Fibroblast of lung (primary cell): ENCODE data around the gene ADAMTS17. TPM values are rescaled to one million over a fixed set of nuclear protein-coding genes. Genes with fewer than 3 reads are reported as not detected.

Source experiments
- DNase-seq, 2 donors: peaks; one replicate each; pipeline versions ENCODE4 v3.0.0 to v3.0.0-alpha.2; 2010; ENCODE audit warnings: low read depth in 2 of 2
- H2AFZ ChIP-seq: 2 replicates; pipeline ENCODE4 v1.5.1; 2012; ENCODE audit warnings: low read length, control low read depth, inconsistent platforms
- H3K27ac ChIP-seq: 2 replicates; pipeline ENCODE4 v1.5.1; 2011; ENCODE audit warnings: low read length, control low read depth; ENCODE audit not compliant: insufficient read depth
- H3K27me3 ChIP-seq: 2 replicates; pipeline ENCODE4 v1.5.1; 2011; ENCODE audit warnings: mild to moderate bottlenecking, low read length; ENCODE audit not compliant: control insufficient read depth, insufficient read depth
- H3K36me3 ChIP-seq: 2 replicates; pipeline ENCODE4 v1.5.1; 2011; ENCODE audit warnings: low read length; ENCODE audit not compliant: control insufficient read depth, insufficient read depth
- H3K4me1 ChIP-seq: 2 replicates; pipeline ENCODE4 v1.5.1; 2011; ENCODE audit warnings: low read length; ENCODE audit not compliant: control insufficient read depth, insufficient read depth; ENCODE audit errors: extremely low read depth
- H3K4me2 ChIP-seq: 2 replicates; pipeline ENCODE4 v1.5.1; 2011; ENCODE audit warnings: low read length, control low read depth; ENCODE audit not compliant: insufficient read depth; ENCODE audit errors: extremely low read depth
- H3K4me3 ChIP-seq, 4 experiments: fragments of 200-600 bp in 1 of 4; sonication (generic) in 1 of 4; replicated peaks in 1 of 4; 2 replicates each; pipeline ENCODE4 v1.5.1; 2011 to 2016; ENCODE audit warnings: low read length in 4 of 4, low read depth in 3 of 4, mild to moderate bottlenecking in 3 of 4, control low read depth in 2 of 4, inconsistent platforms in 1 of 4, mixed read lengths in 1 of 4; ENCODE audit not compliant: insufficient read depth in 1 of 4; ENCODE audit errors: control extremely low read depth in 1 of 4
- H3K79me2 ChIP-seq: 2 replicates; pipeline ENCODE4 v1.5.1; 2012; ENCODE audit warnings: mild to moderate bottlenecking, low read length, inconsistent platforms; ENCODE audit not compliant: control insufficient read depth, insufficient read depth
- H3K9ac ChIP-seq: 2 replicates; pipeline ENCODE4 v1.5.1; 2011; ENCODE audit warnings: mild to moderate bottlenecking, low read length, control low read depth; ENCODE audit not compliant: insufficient read depth
- H3K9me3 ChIP-seq: 2 replicates; pipeline ENCODE4 v1.5.1; 2012; ENCODE audit warnings: low read depth, low read length; ENCODE audit not compliant: control insufficient read depth, insufficient read depth
- H4K20me1 ChIP-seq: 2 replicates; pipeline ENCODE4 v1.5.1; 2011; ENCODE audit warnings: low read length; ENCODE audit not compliant: control insufficient read depth, insufficient read depth; ENCODE audit errors: extremely low read depth
- EZH2 ChIP-seq: IDR thresholded peaks from 2 replicates; pipeline ENCODE4 v1.5.1; 2012; ENCODE audit warnings: low read length, control low read depth, mild to moderate bottlenecking; ENCODE audit errors: missing control alignments
- polyA plus RNA-seq, 2 donors: library from polyadenylated mRNA; depleted of rRNA in 1 of 2; stranded (reverse) in 1 of 2; unstranded in 1 of 2; fragments of >200 nt; gene quantifications; 2 replicates each; pipeline ENCODE4 v1.2.1, GENCODE V29; 2011 to 2012; ENCODE audit warnings: missing spikeins in 1 of 2
- total RNA-seq: library from RNA; depleted of rRNA; stranded (reverse); fragments of >200 nt; gene quantifications from 2 replicates; pipeline ENCODE4 v1.2.1, GENCODE V29; 2014
- TF ChIP-seq, protein P1 (sequence below), 2 donors: IDR thresholded peaks in 1 of 2; conservative IDR thresholded peaks in 1 of 2; 1 replicate in 1 of 2; 2 replicates in 1 of 2; pipeline ENCODE4 v1.5.1; 2011 to 2012; ENCODE audit warnings: low read length in 2 of 2, control low read depth in 1 of 2, inconsistent platforms in 1 of 2, low read depth in 1 of 2, mild to moderate bottlenecking in 1 of 2

The ADAMTS17 gene
- total and polyA plus RNA-seq, 2 donors (not counting 1 experiment from before 2014, with no cell fraction given): 0.09 to 0.17 TPM

DNA sequence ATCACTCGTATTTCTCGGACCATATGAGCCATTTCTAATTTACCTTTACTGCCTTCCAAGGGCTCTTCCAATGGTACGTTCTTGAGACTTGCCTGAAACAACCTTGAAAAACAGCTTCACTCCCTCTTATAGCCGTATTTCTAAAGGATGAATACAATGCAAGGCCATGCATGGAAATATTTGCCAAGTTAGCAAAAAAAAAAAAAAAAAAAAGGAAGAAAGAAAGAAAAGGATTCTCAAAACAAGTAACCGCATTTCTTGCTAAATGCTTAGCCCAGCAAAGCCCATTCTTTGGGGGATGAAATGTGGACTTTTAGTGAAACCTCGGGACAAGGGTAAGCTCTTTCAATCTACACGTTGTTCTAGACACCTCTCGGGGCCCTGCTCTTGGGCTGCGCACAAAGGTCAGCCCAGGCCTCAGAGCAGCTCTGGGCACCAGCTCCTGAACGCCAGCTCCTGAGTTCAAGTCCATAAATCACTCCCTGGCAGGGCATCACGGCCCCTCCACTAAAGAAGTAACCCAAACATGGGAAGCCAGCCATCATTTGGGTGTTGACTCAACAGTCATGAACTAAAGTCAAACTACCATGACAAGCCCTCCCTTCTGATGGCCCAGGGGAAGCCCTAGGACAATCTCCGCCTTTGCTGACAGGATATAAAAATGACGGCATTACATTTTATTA lies 132.7 kb downstream of the ADAMTS17 start:
- H3K9ac ChIP-seq: no peak overlapping the region
- TF ChIP-seq, protein P1, sequence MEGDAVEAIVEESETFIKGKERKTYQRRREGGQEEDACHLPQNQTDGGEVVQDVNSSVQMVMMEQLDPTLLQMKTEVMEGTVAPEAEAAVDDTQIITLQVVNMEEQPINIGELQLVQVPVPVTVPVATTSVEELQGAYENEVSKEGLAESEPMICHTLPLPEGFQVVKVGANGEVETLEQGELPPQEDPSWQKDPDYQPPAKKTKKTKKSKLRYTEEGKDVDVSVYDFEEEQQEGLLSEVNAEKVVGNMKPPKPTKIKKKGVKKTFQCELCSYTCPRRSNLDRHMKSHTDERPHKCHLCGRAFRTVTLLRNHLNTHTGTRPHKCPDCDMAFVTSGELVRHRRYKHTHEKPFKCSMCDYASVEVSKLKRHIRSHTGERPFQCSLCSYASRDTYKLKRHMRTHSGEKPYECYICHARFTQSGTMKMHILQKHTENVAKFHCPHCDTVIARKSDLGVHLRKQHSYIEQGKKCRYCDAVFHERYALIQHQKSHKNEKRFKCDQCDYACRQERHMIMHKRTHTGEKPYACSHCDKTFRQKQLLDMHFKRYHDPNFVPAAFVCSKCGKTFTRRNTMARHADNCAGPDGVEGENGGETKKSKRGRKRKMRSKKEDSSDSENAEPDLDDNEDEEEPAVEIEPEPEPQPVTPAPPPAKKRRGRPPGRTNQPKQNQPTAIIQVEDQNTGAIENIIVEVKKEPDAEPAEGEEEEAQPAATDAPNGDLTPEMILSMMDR (conservative IDR thresholded peaks at IDR 0.05 in 1 of 2, IDR thresholded peaks at IDR 0.05 in 1 of 2; ENCODE audit: low read depth in 1 of 2, low read length in 2 of 2): no peak
- TF ChIP-seq EZH2: no peak
- no peaks in the 10 kb centered on the region for H3K4me1 ChIP-seq
- H2AFZ ChIP-seq: no peak overlapping the region
- no peak for DNase-seq
- no peaks in the 10 kb centered on the region for H4K20me1 ChIP-seq
- H3K4me3 ChIP-seq: no peak overlapping the region
- H3K27me3 ChIP-seq: no peaks in the 10 kb centered on the region
- no peaks in the 10 kb centered on the region for H3K79me2 ChIP-seq
- H3K27ac ChIP-seq: no peak overlapping the region
- H3K9me3 ChIP-seq: no peaks in the 10 kb centered on the region
- no peak overlapping the region for H3K4me2 ChIP-seq
- H3K36me3 ChIP-seq: no peaks in the 10 kb centered on the region

DNA sequence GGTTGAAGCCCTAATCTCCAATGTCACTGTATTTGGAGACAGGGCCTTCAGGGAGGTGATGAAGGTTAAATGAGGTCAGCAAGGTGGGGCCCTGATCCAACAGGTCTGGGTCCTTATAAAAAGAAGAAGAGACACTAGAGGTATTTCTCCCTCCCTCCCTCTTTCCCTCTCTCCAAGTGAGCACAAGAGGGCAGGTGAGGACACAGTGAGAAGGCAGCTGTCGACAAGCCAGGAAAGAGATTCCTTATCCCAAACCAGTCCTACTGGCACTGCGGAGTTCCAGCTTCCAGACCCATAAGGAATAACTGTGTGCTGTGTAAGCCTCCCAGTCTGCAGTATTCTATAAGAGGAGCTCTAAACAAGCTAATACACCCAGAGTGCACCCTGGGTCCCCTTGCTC lies 134.7 kb downstream of the ADAMTS17 start:
- no peaks in the 10 kb centered on the region for H3K9me3 ChIP-seq
- no peak overlapping the region for H2AFZ ChIP-seq
- no peaks in the 10 kb centered on the region for H3K4me1 ChIP-seq
- no peaks in the 10 kb centered on the region for H3K36me3 ChIP-seq
- H3K27me3 ChIP-seq: no peaks in the 10 kb centered on the region
- TF ChIP-seq EZH2: no peak
- TF ChIP-seq, protein P1 (conservative IDR thresholded peaks at IDR 0.05 in 1 of 2, IDR thresholded peaks at IDR 0.05 in 1 of 2; ENCODE audit: low read depth in 1 of 2, low read length in 2 of 2): no peak
- no peaks in the 10 kb centered on the region for H4K20me1 ChIP-seq
- no peak overlapping the region for H3K4me2 ChIP-seq
- no peak overlapping the region for H3K4me3 ChIP-seq
- no peaks in the 10 kb centered on the region for H3K79me2 ChIP-seq
- no peak overlapping the region for H3K27ac ChIP-seq
- DNase-seq: no peak
- no peak overlapping the region for H3K9ac ChIP-seq

DNA sequence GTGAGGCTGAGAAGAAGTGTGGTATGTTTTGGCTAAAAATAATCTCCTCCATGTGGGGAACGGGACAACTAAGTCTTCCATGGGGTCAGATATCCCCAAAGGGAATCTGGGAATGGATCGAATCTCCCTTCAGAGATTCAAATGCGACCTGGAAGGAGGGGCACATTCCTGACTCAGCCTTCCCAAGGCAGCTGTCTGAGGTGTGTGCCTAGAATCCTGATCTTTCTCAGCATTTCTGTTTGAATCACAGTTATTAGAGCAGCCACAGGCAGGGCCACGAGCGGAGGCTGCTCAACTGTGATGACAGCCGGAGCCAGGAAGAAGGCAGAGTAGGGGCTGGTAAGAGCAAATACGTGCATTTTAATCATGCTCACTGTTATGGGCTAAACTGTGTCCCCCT lies 135.1 kb downstream of the ADAMTS17 start:
- Histone ChIP-seq H3K4me2 (no peak overlapping the region), H3K27ac (no peak overlapping the region), H3K79me2 (no peaks in the 10 kb centered on the region), H2AFZ (no peak overlapping the region), H3K36me3 (no peaks in the 10 kb centered on the region), H3K4me3 (no peak overlapping the region), H3K9ac (no peak overlapping the region), H3K9me3 (no peaks in the 10 kb centered on the region), H3K4me1 (no peaks in the 10 kb centered on the region), H4K20me1 (no peaks in the 10 kb centered on the region), H3K27me3 (no peaks in the 10 kb centered on the region)
- no peak for DNase-seq
- TF ChIP-seq, protein P1 (conservative IDR thresholded peaks at IDR 0.05 in 1 of 2, IDR thresholded peaks at IDR 0.05 in 1 of 2; ENCODE audit: low read depth in 1 of 2, low read length in 2 of 2): no peak
- TF ChIP-seq EZH2: no peak
